Breast epithelium (tissue), 4 donors: ENCODE results near the gene MAN1A2. TPM values are rescaled to one million over a fixed set of nuclear protein-coding genes. Genes with fewer than 3 reads are reported as not detected.

Experiments used
- DNase-seq, 2 donors: peaks; one replicate each; pipeline ENCODE4 v3.0.0-alpha.2; 2019; ENCODE audit warnings: low spot score in 2 of 2
- H3K27ac ChIP-seq, 2 donors: fragments of 200-600 bp; sonication (generic) in 1 of 2; one replicate each; pipeline ENCODE4 v1.5.1; 2016 to 2019; ENCODE audit warnings: mild to moderate bottlenecking in 1 of 2
- H3K27me3 ChIP-seq, 2 donors: fragments of 200-600 bp; sonication (generic) in 1 of 2; one replicate each; pipeline versions ENCODE4 v1.5.1 to v1.6.0; 2017 to 2019; ENCODE audit warnings: control low read depth in 1 of 2, mild to moderate bottlenecking in 1 of 2
- H3K36me3 ChIP-seq: fragments of 200-600 bp; one replicate; pipeline ENCODE4 v1.5.1; 2019
- H3K4me1 ChIP-seq, 2 donors: fragments of 200-600 bp; sonication (generic); one replicate each; pipeline ENCODE4 v1.5.1; 2016 to 2019; ENCODE audit warnings: control low read depth in 1 of 2
- H3K4me3 ChIP-seq, 3 donors: fragments of 200-600 bp; sonication (generic); 1 replicate in 2 of 3; 2 replicates in 1 of 3; pipeline ENCODE4 v1.5.1; 2016 to 2019; ENCODE audit warnings: mild to moderate bottlenecking in 3 of 3, moderate library complexity in 2 of 3
- H3K9me3 ChIP-seq, 2 donors: fragments of 200-600 bp; sonication (generic) in 1 of 2; one replicate each; pipeline ENCODE4 v1.5.1; 2016 to 2019; ENCODE audit warnings: control low read depth in 1 of 2
- CTCF ChIP-seq, 3 donors: fragments of 450-650 bp; IDR thresholded peaks; one replicate each; pipeline ENCODE4 v1.5.1; 2016 to 2017; ENCODE audit warnings: antibody characterized with exemption in 3 of 3, mild to moderate bottlenecking in 3 of 3, moderate library complexity in 3 of 3
- POLR2A ChIP-seq: fragments of 450-650 bp; IDR thresholded peaks from one replicate; pipeline ENCODE4 v1.6.1; 2016; ENCODE audit warnings: antibody characterized with exemption, mild to moderate bottlenecking, moderate library complexity
- POLR2AphosphoS5 ChIP-seq, 3 donors: sonication (generic); formaldehyde crosslinking; IDR thresholded peaks; one replicate each; pipeline ENCODE4 v1.6.1; 2017; ENCODE audit warnings: antibody characterized with exemption in 3 of 3
- intact Hi-C: fragments of 100-400 bp; cut with DNase I; formaldehyde crosslinking; loops from one replicate; pipeline ENCODE4 v1.15.1; 2023; ENCODE audit warnings: low total_unique reads
- total RNA-seq, 3 donors: library from RNA; depleted of rRNA; stranded (reverse); fragments of >200 nt; gene quantifications; one replicate each; pipeline ENCODE4 v1.1.0, GENCODE V29; 2016

Gene MAN1A2
- total RNA-seq, 3 donors from 2014 or later = 40.2 to 52.8 (median 43.3) TPM

- intact Hi-C loops = loop anchor here (5.0 kb wide), 1 partner anchor 1007 kb away; no protein-coding TSS in a partner anchor
- no peak for DNase-seq
- no peaks in the 10 kb centered on the region for H3K4me1 ChIP-seq
- TF ChIP-seq POLR2A (no peak), CTCF (IDR thresholded peaks at IDR 0.05) (no peak), POLR2AphosphoS5 (IDR thresholded peaks at IDR 0.05) (no peak)
- H3K27me3 ChIP-seq = no peaks in the 10 kb centered on the region
- no peak overlapping the region for H3K27ac ChIP-seq
- no peak overlapping the region for H3K4me3 ChIP-seq
- H3K9me3 ChIP-seq = no peaks in the 10 kb centered on the region
- no peaks in the 10 kb centered on the region for H3K36me3 ChIP-seq
Observed at GRCh38 chr1:117544509-117545109, 177.4 kb downstream of the MAN1A2 start.

GRCh38 chr1:117546467-117546866, 179.2 kb downstream of the MAN1A2 start:
- TF ChIP-seq CTCF (IDR thresholded peaks at IDR 0.05) = no peak
- no peak for TF ChIP-seq POLR2A
- TF ChIP-seq POLR2AphosphoS5 (IDR thresholded peaks at IDR 0.05) = no peak
- DNase-seq = no peak
- H3K9me3 ChIP-seq = no peaks in the 10 kb centered on the region
- no peak overlapping the region for H3K4me3 ChIP-seq
- H3K36me3 ChIP-seq = no peaks in the 10 kb centered on the region
- intact Hi-C loops = no loop called here
- no peaks in the 10 kb centered on the region for H3K27me3 ChIP-seq
- no peaks in the 10 kb centered on the region for H3K4me1 ChIP-seq
- no peak overlapping the region for H3K27ac ChIP-seq

- intact Hi-C loops = no loop called here
- Histone ChIP-seq H3K27me3 (no peaks in the 10 kb centered on the region), H3K36me3 (no peaks in the 10 kb centered on the region), H3K4me3 (no peak overlapping the region), H3K27ac (no peak overlapping the region), H3K9me3 (no peaks in the 10 kb centered on the region), H3K4me1 (no peaks in the 10 kb centered on the region)
- no peak for DNase-seq
- no peak for TF ChIP-seq POLR2AphosphoS5 (IDR thresholded peaks at IDR 0.05)
- no peak for TF ChIP-seq POLR2A
- TF ChIP-seq CTCF (IDR thresholded peaks at IDR 0.05) = no peak
Observed at GRCh38 chr1:117553471-117553870, 186.2 kb downstream of the MAN1A2 start.

GRCh38 chr1:117555806-117556205, 188.6 kb downstream of the MAN1A2 start:
- TF ChIP-seq CTCF (IDR thresholded peaks at IDR 0.05) = no peak
- no peak for TF ChIP-seq POLR2A
- TF ChIP-seq POLR2AphosphoS5 (IDR thresholded peaks at IDR 0.05) = no peak
- H3K4me1 ChIP-seq = no peaks in the 10 kb centered on the region
- no peaks in the 10 kb centered on the region for H3K36me3 ChIP-seq
- no peaks in the 10 kb centered on the region for H3K27me3 ChIP-seq
- no peak overlapping the region for H3K27ac ChIP-seq
- intact Hi-C loops = no loop called here
- no peaks in the 10 kb centered on the region for H3K9me3 ChIP-seq
- no peak overlapping the region for H3K4me3 ChIP-seq
- DNase-seq = no peak

- no peaks in the 10 kb centered on the region for H3K4me1 ChIP-seq
- TF ChIP-seq POLR2A = no peak
- TF ChIP-seq CTCF (IDR thresholded peaks at IDR 0.05) = no peak
- TF ChIP-seq POLR2AphosphoS5 (IDR thresholded peaks at IDR 0.05) = no peak
- H3K27me3 ChIP-seq = no peaks in the 10 kb centered on the region
- no peak for DNase-seq
- no peak overlapping the region for H3K4me3 ChIP-seq
- H3K27ac ChIP-seq = no peak overlapping the region
- intact Hi-C loops = no loop called here
- no peaks in the 10 kb centered on the region for H3K9me3 ChIP-seq
- H3K36me3 ChIP-seq = no peaks in the 10 kb centered on the region
Observed at GRCh38 chr1:117556341-117556740, 189.1 kb downstream of the MAN1A2 start.
